NCI-H1417 treated with DMSO at 0.1 percent for 48 hours (cell line): Measurements from ENCODE around the gene HCN1.

ENCODE experiments used
- DNase-seq: peaks from one replicate; lab custom pipeline; 2025; lab: John Stamatoyannopoulos, UW

The HCN1 gene

DNA sequence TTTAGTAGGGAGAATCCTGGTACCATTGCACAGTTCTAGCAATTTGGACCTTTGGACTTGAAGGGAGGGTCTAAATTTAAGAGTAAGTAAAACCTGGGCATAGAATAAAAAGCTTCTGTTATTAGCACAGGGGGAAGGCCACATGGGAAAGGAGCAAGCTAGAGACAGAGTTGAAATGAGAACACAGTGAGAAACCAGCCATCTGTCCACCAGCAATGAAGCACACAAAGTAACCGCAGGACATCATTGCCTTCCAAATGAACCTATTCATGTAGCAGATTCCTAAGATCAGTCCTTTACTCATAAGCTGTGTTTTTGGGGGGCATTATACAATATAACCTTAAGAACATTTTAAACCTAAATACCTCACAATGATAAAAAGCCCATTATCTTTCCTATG is 407.4 kb downstream of the HCN1 start:
- DNase-seq, result no peak

DNA sequence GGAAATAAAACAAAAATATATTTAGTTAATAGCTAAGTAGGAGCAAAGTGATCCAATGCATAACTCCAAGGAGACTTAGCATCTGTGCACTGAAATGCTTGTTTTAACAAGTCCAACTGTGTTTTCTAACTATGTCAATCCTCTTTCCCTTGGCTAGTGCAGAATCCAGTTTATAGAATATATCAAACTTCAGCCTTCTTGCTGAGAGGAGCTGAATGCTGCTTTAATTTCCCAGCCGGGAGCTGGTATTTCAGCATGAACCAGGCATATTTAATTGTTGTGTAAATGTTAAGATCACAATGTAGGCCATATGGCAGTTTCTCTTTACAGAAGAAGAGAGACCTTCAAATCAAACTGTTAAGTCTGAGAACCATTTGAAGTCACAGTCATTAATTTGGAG is 411.7 kb downstream of the HCN1 start:
- no peak for DNase-seq

DNA sequence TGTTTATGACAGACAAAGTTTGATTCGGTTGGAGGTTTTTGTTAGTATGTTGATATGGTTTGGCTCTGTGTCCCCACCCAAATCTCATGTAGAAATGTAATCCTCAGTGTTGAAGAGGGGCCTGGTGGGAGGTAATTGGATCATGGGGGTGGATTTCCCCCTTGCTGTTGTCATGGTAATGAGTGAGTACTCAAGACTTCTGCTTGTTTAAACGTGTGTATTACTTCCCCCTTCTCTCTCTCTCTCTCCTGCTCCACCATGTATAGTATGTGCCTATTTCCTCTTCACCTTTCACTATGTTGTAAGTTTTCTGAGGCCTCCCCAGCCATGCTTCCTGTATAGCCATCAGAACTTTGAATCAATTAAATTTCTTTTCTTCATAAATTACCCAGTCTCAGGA is 415.1 kb downstream of the HCN1 start:
- DNase-seq, result no peak

DNA sequence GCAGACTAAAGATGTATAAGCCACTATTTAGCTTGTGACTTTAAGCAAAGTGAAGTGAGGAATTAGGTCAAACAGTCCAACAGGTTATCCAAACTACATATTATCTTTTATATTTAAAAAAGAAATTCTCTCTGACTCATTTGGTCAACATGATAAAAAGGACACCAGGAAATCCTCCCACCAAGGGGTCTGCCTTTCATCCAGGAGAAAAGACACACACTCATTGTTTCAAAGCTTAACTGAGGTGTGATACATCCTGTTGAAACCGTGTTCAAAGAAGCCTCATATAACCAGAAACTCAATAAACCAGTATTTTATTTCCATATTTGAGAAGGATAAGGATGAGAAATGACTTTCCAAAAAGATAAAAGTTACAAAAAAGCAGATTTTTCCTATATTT is 417.1 kb downstream of the HCN1 start:
- no peak for DNase-seq

DNA sequence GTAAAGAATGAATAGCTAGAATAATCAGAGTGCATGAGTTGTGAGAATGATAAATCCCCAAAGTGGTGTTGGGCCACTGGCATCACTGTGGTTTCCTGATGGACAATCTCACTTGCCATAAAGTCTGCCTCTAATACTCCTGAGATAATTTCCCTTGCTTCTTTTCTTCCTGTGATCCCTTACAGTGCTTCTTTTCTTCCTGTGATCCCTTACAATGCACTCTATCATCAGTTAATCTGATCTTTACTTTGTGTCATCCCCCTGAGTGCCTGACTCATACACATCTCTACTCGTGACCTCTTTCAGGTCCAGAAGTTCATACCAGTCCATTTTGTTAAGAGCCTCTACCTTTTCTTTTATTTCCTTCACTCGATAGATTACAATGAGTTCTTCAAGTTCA is 418.3 kb downstream of the HCN1 start:
- DNase-seq, result no peak

DNA sequence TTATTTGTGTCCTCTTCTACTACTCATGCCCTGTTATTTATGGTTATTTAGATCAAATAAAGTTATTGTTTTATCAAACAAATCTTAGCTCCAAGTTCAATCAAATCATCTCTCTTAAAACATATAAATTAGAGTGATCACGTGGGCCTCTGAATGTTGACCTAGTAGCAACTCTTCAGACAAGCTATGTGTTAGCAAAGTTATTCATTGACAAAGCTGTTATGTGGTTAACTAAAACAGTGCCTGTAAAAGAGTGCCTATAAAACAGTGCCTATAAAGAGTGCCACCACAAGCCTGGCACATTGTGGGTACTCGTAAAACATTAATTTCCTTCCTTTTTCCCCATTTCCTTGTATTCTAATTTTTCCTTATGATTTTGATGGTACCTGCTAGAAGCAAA is 421.9 kb downstream of the HCN1 start:
- no peak for DNase-seq

DNA sequence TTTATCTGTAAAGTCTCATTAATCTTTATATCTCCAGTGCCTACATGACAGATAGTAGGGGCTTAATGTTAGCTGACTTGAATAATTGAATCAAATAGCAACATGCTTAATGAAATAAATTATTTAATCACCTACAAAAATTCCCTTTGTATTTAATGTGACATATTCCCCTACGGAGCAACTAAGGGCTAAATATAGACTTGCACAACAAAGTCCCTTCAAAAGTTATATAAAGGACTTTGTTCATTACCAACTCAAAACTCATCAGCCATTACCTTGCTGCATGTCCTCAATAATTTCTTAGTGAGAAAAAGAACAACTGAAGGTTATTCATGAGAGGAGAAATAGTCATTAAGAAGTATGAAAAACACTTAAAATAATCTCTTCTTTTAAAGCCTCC is 424.6 kb downstream of the HCN1 start:
- no peak for DNase-seq

DNA sequence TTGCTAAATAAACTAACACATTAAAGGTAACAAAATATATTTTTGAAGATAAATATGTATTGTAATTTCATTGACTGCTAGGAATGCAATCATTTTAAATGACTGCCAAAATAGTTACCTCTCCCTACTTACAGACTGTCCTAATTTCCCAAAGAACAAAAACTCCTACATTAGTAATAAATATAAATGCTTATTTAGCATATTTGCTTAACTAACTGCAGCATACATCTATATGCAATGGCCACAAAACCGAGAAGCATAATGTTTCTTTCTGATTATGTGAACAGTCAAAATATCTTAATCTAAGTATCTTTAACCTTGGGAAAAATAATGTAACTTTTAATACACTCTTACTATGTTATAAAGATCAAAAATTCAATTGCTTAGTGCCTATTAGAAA is 431.7 kb downstream of the HCN1 start:
- no peak for DNase-seq

DNA sequence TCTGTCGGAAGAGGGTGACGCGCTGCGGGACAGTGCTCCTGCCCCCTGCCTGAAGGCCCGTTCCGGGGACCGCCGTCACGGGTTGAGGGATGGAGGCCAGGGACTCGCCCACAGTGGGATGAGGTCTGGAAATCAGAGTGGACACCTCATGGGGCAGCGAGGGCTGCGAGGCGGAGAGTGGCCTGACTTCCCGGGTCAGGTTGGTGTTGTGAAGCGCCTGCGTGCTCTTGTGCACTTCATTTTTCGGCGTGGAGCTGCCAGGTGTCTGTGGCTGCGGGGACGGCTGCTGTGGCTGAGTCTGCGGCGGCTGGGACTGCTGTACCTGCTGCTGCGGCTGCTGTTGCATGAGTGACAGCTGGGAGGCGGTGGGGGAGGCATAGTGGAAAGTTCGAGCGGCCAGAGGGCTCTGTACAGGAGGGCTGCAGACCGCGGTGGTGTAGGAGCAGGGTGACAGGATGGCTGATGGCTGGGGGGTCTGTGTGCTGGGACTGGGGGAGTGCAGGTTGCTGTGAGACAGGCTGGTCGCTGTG is 434.1 kb downstream of the HCN1 start:
- no peak for DNase-seq

DNA sequence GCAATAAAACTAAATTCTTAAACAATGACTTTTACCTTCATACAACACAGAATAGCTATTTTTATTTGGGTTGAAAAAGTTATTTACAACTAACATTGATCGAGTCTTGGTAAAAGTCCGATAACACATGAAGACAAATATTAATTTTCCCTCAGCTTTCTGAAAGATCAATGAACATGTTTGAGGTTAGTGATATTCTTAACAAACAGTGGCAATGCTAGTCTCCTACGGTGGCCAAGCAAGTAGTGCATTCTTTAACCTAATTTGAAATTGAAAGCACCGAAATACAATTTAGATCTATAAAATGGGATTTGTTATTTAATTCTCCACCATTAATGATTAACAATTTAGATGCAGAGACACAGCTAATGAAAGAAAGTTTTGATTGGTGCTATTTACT is 435.1 kb downstream of the HCN1 start:
- DNase-seq, result no peak

DNA sequence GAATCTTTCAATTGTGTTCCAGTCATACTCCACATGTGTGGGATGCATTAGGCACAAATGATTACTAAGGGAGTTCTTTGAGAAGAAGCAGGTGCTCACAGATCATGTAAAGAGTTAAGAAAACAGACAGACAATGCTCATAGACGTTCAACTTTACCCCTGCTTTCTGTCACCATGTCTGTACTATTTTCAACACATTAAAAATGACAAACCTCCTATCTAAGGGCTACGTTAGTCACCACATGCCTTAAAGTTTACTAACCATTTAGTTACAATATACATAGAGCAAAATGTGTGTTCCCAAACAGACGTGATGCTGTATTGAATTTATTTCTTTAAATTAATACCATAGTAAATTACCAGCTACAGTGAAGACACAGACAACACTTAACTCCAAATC is 435.9 kb downstream of the HCN1 start:
- no peak for DNase-seq

DNA sequence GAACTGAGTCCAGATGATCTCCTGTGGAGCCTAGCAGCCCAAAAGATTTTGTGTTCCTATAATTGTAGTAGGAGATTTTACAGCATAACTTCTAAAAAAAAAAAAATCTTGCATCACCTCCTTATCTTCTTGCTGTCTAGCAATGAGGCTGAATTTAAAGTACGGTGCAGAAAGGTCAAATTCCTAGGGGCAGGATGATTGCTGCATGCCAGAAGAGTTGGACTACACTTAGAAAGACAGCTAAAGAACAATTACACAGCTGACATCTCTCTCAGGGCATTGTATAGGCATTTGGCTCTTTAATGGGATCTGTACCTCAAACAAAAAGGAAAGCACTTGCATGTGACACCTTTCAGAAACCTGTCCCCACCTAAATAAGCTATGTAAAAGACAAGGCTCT is 443.2 kb downstream of the HCN1 start:
- no peak for DNase-seq

DNA sequence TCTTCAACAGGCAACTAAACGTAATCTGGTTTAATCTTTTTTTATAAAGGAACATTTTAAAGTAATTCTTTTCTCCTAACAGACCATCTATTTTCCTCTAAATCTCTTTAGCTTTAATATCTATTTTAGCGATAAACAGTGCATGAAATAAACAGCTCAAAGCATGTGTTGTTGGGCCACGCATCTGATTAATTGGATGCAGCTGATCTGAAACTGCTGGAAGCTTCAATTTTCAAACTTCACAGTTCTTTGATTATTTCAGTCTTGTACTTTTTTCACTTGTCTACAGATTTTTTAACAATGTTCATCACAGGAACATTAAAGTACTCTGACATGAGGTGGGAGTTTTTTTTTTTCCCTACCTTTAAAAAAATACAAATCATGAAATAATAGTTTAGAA is 443.6 kb downstream of the HCN1 start:
- DNase-seq, result no peak

DNA sequence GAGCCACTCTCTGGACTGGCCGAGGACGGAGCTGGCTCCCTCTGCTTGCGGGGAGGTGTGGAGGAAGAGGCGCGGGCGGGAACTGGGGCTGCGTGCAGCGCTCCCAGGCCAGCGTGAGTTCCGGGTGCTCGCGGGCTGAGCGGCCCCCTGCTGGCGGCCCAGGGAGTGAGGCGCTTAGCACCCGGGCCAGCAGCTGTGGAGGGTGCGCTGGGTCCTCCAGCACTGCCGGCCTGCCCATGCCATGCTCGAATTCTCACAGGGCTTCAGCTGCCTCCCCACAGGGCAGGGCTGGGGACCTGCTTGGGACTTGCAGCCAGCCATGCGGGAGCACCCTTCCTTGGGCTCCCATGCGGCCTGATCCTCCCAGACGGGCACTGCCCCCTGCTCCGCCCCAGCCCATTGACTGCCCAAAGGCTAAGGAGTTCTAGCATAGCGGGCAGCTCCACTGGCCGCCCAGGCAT is 470.6 kb downstream of the HCN1 start:
- DNase-seq, result no peak

DNA sequence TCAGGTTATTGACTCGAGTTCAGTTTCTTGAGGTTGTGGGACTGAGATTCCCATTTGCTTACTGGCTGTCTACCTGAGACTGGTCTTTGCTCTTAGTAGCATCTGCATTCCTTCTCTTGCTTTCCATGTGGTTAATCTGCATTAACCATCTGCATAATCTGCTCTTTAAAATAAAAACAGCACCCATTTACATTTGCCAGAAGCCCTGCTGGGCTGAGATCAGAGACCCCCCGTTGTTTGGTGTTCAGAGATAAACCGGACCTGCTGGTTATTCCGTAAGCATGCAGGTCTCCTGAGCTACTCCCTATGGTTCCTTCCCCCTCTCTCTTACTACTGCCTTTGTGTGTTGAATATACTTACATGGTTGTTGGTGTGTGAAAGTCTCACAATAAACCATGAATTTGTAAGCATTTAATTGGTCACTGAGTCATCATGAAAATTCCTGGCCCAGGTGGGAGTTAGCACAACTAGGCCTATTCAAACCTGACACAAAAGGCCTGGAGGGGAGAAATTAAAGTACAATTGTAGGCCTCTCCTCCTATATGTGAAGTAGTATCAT is 490.7 kb downstream of the HCN1 start:
- no peak for DNase-seq
